Measurements from ENCODE around the gene DLG2.

Gene DLG2

DNA sequence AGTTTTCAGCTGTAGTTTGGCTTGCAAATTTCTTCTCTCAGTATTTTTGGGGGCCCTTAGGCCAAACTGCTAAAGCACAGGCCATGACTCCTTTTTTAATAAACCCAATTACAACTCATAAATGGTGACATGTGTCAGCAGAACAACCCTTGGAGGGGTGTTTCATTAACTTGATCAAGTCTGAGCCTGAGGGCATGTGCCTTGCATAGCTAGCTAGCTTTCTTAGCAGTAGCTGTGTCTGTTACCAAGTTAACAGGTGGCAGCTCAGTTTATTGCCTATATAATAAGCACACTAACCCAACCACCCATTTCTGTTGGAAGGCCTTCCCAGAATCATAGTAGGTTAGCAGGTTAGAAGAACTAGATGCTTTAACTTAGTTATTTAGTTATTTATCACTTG, 1390.7 kb downstream of the DLG2 start:
- no peak for DNase-seq

- DNase-seq, result no peak
Measured at GRCh38 chr11:84234462-84235202, 1392.5 kb downstream of the DLG2 start.

DNA sequence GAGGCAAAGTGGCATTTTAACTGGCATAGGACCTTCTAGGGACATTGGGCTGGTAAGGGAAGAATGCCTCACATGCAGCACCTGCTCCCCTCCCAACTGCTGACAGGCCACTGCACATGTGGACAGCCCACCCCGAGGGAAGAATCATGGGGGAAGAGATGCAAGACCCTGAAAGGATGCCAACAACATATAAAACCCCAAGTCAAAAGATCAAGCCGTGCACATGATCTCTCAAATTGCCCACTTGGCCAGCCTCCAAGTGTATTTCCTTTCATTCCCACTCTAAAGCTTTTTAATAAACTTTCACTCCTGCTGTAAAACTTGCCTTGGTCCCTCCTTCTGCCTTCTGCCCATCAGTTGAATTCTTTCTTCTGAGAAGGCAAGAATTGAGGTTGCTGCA, 1393.1 kb downstream of the DLG2 start:
- no peak for DNase-seq

DNA sequence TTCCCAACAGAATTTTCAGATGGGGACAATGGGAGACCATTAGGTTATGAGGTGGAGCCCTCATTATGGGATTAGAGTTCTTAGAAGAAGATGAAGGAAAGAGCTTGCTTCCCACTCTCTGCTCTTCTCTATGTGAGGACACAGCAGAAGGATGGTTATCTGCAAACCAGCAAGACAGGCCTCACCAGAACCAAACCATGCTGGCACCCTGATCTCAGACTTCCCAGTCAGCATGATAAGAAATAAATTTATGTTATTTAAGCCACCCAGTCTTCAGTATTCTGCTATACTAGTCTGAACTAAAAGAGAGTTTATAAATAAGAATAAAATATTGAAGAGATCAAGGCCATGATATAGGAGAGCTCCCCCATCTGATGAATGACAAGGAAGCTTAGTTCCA, 1394.6 kb downstream of the DLG2 start:
- DNase-seq, result no peak

- DNase-seq, result no peak
Measured at GRCh38 chr11:84230402-84230801, 1396.7 kb downstream of the DLG2 start.

DNA sequence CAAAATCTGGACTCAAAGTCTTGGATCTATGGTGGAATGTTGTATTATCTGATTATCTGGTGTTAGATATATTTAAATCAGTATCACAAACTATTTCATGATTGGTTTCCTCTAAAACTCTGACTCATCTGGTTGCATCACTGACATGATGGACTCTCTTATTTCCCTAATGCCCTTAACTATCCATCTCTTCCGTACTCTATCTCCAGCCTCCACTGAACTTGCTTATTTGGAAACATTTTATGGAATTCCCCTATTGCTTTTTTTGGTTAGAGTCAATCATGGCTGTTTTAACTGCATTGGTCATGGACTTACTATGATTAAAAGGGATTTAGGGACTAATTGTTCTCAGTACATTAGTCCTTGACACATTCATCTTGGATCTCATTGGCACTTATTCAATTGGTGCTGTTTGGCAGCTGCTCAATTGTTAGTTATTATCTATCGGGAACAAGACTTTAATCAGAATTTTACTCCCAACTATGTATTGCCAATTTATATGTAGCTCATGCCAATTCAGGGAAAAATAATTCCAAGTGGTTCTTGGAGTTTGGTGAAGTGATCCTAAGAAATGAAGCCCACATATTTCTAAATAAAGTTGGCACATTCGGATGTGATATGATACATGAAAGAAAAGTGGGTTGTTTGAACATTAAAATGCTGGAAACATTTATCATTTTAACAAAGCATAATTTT, 1399.0 kb downstream of the DLG2 start:
- DNase-seq, result no peak

DNA sequence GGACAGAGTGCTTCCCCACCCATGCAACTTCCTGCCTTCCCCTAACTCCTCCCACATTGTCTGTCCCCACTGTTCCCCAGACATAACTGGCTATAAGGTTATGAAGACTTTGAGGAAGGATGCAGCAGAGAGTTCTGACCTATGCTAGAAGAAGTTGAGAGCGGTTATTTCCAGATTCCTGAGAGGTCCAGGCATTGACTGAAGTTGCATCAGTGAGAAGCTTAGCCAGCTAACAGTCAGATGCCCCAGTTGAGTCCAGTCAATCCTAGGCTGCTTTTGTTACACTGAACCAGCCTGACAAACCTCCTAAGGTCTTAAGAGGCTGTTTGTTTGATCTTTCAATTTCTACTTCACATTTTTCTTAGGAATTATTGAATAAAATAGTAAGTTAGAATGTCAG, 1403.1 kb downstream of the DLG2 start:
- no peak for DNase-seq

- DNase-seq, result no peak
Measured at GRCh38 chr11:84218318-84218717, 1408.8 kb downstream of the DLG2 start.

GRCh38 chr11:84215672-84216071, 1411.5 kb downstream of the DLG2 start:
- DNase-seq, result no peak

DNA sequence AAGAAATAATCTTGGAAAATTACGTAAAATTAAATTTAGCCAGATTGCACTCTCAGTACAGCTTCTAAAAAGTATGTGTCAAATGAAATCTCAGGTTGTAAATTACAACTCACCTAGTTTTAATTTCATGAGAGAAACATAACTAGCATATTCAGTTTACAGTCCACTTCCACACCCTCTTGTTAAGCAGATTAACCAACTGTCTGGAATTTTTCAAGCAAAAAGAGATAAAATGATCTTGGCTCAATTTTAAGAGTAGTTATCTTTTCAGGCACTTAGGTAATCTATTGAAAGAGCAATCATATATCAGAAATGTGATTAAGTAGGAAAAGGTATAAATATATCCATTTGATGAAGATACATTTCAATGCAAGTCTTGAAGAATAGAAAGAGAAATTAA, 1412.6 kb downstream of the DLG2 start:
- no peak for DNase-seq

- no peak for DNase-seq
Measured at GRCh38 chr11:84212468-84213390, 1414.4 kb downstream of the DLG2 start.

DNA sequence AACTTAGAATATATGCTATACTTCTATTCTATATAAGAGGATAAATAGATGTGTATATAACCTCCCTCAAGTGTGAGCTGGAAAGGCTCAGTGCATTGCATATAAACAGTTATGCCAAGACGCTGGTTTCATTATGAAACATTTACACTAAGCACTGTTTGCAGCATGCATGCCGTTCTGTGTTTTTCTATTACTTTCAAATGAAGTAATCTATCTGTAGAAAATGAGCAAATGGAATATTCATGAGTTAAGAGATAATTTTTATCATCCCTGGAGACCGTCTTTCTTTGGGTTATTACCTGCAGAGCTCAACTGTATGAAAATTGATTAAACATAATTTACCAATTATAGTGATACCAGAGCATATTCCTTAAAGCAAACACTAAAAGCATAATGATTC, 1415.2 kb downstream of the DLG2 start:
- DNase-seq, result no peak

DNA sequence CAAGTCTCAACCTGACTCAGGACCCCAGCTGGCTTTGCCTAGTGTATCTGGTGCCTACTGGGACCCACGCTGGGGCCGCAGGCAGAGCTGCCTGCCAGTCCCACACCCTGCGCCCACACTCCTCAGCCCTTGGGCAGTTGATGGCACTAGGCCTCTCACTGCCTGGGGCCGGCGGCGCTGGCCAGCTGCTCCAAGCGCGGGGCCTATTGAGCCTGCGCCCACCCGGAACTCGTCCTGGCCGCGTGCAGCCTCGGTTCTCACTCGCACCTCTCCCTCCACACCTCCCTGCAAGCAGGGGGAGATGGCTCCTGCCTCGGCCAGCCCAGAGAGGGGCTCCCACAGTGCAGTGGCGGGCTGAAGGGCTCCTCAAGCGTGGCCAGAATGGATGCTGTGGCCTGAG, 1432.4 kb downstream of the DLG2 start:
- no peak for DNase-seq

DNA sequence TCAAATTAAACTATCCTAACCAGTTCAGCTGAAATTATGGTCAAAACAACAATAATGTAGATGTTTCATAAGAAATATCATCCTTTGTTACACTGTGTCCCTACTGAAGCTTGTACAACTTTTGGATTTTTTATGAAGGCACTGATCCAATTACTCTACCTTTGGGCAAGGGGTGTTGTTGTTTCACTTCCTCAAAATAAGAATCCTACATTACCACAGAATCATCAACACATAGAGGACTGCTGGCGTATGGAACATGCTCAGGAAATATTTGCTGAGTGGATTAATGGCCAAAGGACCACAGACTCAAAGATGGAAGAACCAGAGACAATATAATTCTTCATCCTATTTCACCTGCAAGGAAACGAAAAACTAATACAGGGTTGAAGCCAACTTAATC, 1433.4 kb downstream of the DLG2 start:
- DNase-seq, result no peak

DNA sequence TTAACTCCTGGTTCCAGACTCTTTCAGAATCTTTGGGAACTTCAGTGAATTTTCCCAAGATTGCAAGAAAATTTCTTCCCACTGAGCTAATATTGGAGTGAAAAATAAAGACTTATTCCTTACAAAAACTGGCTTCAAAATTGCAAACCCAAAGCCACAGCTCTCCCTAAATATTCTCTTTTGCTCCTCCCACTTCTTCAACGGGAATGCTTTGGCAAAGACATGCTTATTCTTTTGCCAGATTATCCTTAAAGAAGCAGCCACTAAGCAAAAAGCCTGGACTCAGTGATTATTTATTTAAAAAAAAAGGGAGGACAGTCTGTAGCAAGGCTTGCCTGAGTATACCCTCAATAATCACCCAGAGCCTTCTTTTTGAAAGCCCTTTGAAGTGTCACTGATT, 1438.6 kb downstream of the DLG2 start:
- DNase-seq, result no peak

DNA sequence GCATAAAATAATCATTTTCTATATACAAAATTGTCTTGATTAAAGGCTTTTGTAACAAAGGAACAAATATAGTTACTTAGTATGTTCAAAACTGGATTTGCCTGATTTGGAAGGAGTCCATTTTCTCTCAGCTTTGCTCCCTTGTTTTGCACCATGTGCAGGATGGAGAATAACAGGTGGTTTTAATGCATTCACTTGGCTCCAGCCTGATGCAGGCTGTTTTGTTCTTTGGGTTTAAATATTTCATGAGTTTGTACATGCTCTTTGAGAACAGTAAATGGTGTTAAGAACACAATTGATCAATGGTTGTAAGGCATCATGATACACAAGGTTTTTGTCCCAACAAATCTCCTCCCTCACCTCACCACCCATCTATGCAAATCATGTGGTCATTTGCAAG, 1454.1 kb downstream of the DLG2 start:
- no peak for DNase-seq

DNA sequence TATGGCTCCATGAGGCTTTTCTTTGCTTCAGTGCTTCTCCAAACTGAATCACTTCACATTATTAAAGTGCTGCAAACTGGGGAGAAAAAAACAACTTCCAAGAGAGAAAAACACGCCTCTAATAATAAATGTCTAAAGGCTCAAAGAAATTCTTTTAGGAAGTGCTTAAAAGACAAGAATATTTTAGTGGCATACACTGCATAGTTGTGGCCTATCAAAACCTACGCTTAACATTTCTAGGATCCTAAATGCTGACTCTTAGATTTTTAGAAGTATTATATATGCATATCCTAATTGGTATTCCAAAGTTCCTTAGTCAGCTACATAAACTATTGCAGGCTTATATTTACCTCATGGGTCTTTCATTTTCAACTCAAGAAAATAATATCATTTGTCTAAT, 1462.0 kb downstream of the DLG2 start:
- no peak for DNase-seq

DNA sequence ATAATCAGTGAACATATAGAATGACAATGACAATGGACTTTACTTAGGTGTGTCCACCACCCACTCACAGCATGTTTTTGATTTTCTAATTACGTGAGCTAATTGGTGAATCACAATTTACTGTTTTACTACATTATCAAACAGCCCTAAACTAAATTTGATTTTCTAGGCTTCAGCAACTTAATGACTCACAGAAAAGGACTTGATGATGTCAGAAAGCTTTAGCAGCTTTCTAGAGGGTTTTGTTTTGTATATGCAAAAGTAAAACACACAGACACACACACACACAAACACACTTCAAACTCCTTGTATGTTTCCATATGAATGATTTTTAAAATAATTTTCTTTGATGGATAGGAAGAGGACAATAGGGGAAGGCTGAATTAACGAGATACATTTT, 1462.4 kb downstream of the DLG2 start:
- no peak for DNase-seq

GRCh38 chr11:84163116-84163515, 1464.0 kb downstream of the DLG2 start:
- DNase-seq, result no peak

DNA sequence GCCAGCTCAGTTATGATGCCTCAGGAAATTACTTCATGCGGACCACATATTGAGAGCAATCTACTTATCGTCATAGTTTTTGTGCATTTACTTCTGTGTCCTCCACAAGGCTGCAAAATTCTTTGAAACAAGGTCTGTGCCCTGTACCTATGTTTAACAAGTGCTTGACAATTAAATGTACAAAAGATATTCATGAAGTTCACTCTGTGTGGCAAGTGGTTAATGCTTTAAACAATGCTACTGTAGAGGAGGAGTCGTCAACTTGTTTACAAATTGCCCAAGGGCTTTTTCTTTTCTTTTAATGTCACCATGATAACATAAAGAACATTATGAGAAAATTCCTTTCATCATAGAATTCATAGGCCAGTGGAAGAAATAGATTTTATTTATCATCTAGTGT, 1469.5 kb downstream of the DLG2 start:
- DNase-seq, result no peak

- DNase-seq, result no peak
Measured at GRCh38 chr11:84146826-84147225, 1480.3 kb downstream of the DLG2 start.

DNA sequence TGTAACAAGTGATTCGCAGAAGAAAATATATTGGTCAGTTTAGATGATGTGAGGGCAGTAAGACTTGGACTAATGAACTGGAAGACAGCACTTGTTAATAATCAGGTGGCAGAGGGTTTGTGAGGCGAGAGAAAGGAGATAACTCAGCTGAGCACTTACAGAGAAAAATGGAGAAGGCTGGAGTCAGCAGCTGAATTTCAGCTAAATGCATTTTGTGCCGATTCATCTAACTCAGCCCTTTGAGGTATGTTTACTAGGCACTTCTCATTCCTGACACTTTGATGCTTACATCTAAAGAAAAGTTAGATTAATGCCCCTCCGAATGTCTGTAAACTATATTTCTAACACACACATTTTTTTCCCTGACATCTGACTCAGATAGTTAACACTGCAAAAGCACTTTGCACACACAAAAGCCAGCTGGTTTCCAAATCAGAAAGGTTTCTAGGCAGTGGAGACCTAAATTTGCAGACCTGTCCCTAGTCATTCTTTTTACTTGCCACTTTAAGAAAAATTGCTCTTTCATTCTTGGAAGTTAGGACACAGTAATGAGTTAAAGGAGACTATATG, 1481.4 kb downstream of the DLG2 start:
- DNase-seq, result no peak

- DNase-seq, result no peak
Measured at GRCh38 chr11:84144531-84144930, 1482.6 kb downstream of the DLG2 start.

Measured in NCI-H524 (cell line).